Neural cell (in vitro differentiated cells): Measurements from ENCODE around the gene MYBPC2. TPM values are rescaled to one million over a fixed set of nuclear protein-coding genes. Genes with fewer than 3 reads are reported as not detected.
"Not testable (repeated sequence)": the region's sequence is repeated elsewhere in the genome, so short reads cannot be mapped to it uniquely, and the experiment has no call there.

Source experiments
- H2AFZ ChIP-seq: fragments of 200-600, 300-800 bp; sonication (generic), shearing (Covaris generic); 2 replicates; pipeline ENCODE4 v1.6.0; 2014; ENCODE audit warnings: low read depth, mild to moderate bottlenecking, antibody characterized with exemption, low read length, moderate library complexity
- H3F3A ChIP-seq: fragments of 200-600 bp; shearing (Covaris generic); 2 replicates; pipeline ENCODE4 v1.6.1; 2016; ENCODE audit warnings: mild to moderate bottlenecking, moderate library complexity, mixed read lengths, antibody characterized with exemption, low read length; ENCODE audit not compliant: insufficient read depth, poor library complexity, severe bottlenecking
- H3K27ac ChIP-seq: fragments of 200-600, 300-800 bp; sonication (generic), shearing (Covaris generic); 2 replicates; pipeline ENCODE4 v1.5.1; 2014; ENCODE audit warnings: mild to moderate bottlenecking, low read length, moderate library complexity
- H3K27me3 ChIP-seq: fragments of 300-800, 200-600 bp; sonication (generic), shearing (Covaris generic); 2 replicates; pipeline ENCODE4 v1.6.0; 2014; ENCODE audit warnings: mild to moderate bottlenecking, low read depth, low read length, moderate library complexity; ENCODE audit not compliant: insufficient read depth
- H3K36me3 ChIP-seq: fragments of 300-800, 200-600 bp; sonication (generic), shearing (Covaris generic); 2 replicates; pipeline ENCODE4 v1.5.1; 2014; ENCODE audit warnings: mild to moderate bottlenecking, antibody characterized with exemption, low read length, moderate library complexity; ENCODE audit not compliant: insufficient read depth
- H3K4me2 ChIP-seq: fragments of 300-800, 200-600 bp; sonication (generic), shearing (Covaris generic); 2 replicates; pipeline ENCODE4 v1.6.0; 2014; ENCODE audit warnings: mild to moderate bottlenecking, low read length
- H3K4me3 ChIP-seq: fragments of 300-800, 200-600 bp; sonication (generic), shearing (Covaris generic); 2 replicates; pipeline ENCODE4 v1.5.1; 2014; ENCODE audit warnings: mild to moderate bottlenecking, low read length, moderate library complexity
- H3K79me2 ChIP-seq: fragments of 200-600 bp; shearing (Covaris generic); replicated peaks from 2 replicates; pipeline ENCODE4 v1.6.0; 2014; ENCODE audit warnings: mild to moderate bottlenecking, low read length, moderate library complexity; ENCODE audit not compliant: insufficient read depth
- H3K9ac ChIP-seq: fragments of 300-800, 200-600 bp; sonication (generic), shearing (Covaris generic); 2 replicates; pipeline ENCODE4 v1.6.1; 2016; ENCODE audit warnings: mild to moderate bottlenecking, low read length, mixed read lengths
- H3K9me2 ChIP-seq: fragments of 200-600 bp; shearing (Covaris generic); 2 replicates; pipeline ENCODE4 v1.6.1; 2016; ENCODE audit warnings: mild to moderate bottlenecking, low read length, mixed read lengths; ENCODE audit not compliant: insufficient read depth
- H3K9me3 ChIP-seq: fragments of 200-600, 300-800 bp; sonication (generic), shearing (Covaris generic); 2 replicates; pipeline ENCODE4 v1.6.1; 2016; ENCODE audit warnings: mild to moderate bottlenecking, mixed run types, low read length, moderate library complexity, mixed read lengths
- H4K20me1 ChIP-seq: fragments of 200-600 bp; shearing (Covaris generic); 2 replicates; pipeline ENCODE4 v1.6.1; 2016; ENCODE audit warnings: mild to moderate bottlenecking, mixed run types; ENCODE audit not compliant: insufficient read depth
- EP300 ChIP-seq: fragments of 450-650 bp; conservative IDR thresholded peaks from 2 replicates; pipeline ENCODE4 v1.6.1; 2014; ENCODE audit warnings: antibody characterized with exemption, mild to moderate bottlenecking, moderate library complexity; ENCODE audit not compliant: poor library complexity, severe bottlenecking
- EZH2 ChIP-seq: fragments of 200-600, 300-800 bp; shearing (Covaris generic), sonication (generic); IDR thresholded peaks from 2 replicates; pipeline ENCODE4 v1.6.1; 2014; ENCODE audit warnings: antibody characterized with exemption, low read length, borderline replicate concordance, mild to moderate bottlenecking; ENCODE audit not compliant: insufficient read depth, poor library complexity, severe bottlenecking
- MXI1 ChIP-seq: fragments of 450-650 bp; conservative IDR thresholded peaks from 2 replicates; pipeline ENCODE4 v1.6.1; 2014; ENCODE audit warnings: antibody characterized with exemption, mild to moderate bottlenecking; ENCODE audit not compliant: poor library complexity, severe bottlenecking
- POLR2AphosphoS5 ChIP-seq: IDR thresholded peaks from 2 replicates; pipeline ENCODE4 v1.6.1; 2012
- RAD21 ChIP-seq: fragments of 450-650 bp; conservative IDR thresholded peaks from 2 replicates; pipeline ENCODE4 v1.6.1; 2014; ENCODE audit warnings: antibody characterized with exemption, mild to moderate bottlenecking, moderate library complexity
- SMC3 ChIP-seq: fragments of 450-650 bp; conservative IDR thresholded peaks from 2 replicates; pipeline ENCODE4 v1.6.1; 2014; ENCODE audit warnings: antibody characterized with exemption, mild to moderate bottlenecking, moderate library complexity; ENCODE audit not compliant: poor library complexity
- TAF1 ChIP-seq: IDR thresholded peaks from 2 replicates; pipeline ENCODE4 v1.6.1; 2012; ENCODE audit warnings: low read depth
- polyA plus RNA-seq: library from polyadenylated mRNA; depleted of rRNA; stranded (reverse); fragments of >200 nt; gene quantifications from 2 replicates; pipeline ENCODE4 v1.2.3, GENCODE V29; 2014
- TF ChIP-seq, protein P1 (sequence below): IDR thresholded peaks from 2 replicates; pipeline ENCODE4 v1.6.1; 2012; ENCODE audit warnings: borderline replicate concordance
- TF ChIP-seq, protein P2 (sequence below): fragments of 450-650 bp; IDR thresholded peaks from 2 replicates; pipeline ENCODE4 v1.5.1; 2014; ENCODE audit warnings: antibody characterized with exemption, mild to moderate bottlenecking, moderate library complexity; ENCODE audit not compliant: poor library complexity, severe bottlenecking

Gene MYBPC2
- polyA plus RNA-seq, 1 donor from 2014 or later: not detected

DNA sequence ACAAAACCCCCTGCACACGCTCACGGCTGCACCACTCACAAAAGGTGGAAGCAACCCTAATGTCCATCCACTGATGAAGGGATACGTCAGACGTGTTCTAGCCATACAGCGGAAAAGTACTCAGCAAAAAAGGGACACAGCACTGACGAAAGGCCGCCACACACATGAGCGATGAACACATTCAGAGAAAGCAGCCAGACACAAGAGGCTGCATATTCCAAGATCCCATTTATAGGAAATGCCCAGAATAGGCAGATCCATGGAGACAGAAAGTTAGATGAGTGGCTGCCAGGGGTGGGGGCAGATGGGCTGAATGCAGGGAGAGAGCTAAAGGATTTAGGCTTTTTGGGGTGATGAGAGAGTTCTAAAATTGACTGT lies 44.8 kb upstream of the MYBPC2 start:
- Histone ChIP-seq H2AFZ (no peak overlapping the region), H3K4me2 (no peak overlapping the region), H3K27ac (no peak overlapping the region), H3K79me2 (no peaks in the 10 kb centered on the region), H4K20me1 (no peaks in the 10 kb centered on the region), H3K27me3 (no peaks in the 10 kb centered on the region), H3K4me3 (no peak overlapping the region), H3K9me2 (no peaks in the 10 kb centered on the region), H3K9me3 (no peaks in the 10 kb centered on the region), H3K9ac (no peak overlapping the region), H3K36me3 (no peaks in the 10 kb centered on the region), H3F3A (peaks cover 4% of the 10 kb centered on the region)
- TF ChIP-seq EP300 (no peak), EZH2 (no peak), SMC3 (no peak), TAF1 (no peak), RAD21 (no peak), MXI1 (no peak), POLR2AphosphoS5 (no peak)
- TF ChIP-seq, protein P1, sequence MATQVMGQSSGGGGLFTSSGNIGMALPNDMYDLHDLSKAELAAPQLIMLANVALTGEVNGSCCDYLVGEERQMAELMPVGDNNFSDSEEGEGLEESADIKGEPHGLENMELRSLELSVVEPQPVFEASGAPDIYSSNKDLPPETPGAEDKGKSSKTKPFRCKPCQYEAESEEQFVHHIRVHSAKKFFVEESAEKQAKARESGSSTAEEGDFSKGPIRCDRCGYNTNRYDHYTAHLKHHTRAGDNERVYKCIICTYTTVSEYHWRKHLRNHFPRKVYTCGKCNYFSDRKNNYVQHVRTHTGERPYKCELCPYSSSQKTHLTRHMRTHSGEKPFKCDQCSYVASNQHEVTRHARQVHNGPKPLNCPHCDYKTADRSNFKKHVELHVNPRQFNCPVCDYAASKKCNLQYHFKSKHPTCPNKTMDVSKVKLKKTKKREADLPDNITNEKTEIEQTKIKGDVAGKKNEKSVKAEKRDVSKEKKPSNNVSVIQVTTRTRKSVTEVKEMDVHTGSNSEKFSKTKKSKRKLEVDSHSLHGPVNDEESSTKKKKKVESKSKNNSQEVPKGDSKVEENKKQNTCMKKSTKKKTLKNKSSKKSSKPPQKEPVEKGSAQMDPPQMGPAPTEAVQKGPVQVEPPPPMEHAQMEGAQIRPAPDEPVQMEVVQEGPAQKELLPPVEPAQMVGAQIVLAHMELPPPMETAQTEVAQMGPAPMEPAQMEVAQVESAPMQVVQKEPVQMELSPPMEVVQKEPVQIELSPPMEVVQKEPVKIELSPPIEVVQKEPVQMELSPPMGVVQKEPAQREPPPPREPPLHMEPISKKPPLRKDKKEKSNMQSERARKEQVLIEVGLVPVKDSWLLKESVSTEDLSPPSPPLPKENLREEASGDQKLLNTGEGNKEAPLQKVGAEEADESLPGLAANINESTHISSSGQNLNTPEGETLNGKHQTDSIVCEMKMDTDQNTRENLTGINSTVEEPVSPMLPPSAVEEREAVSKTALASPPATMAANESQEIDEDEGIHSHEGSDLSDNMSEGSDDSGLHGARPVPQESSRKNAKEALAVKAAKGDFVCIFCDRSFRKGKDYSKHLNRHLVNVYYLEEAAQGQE: no peak
- TF ChIP-seq, protein P2, sequence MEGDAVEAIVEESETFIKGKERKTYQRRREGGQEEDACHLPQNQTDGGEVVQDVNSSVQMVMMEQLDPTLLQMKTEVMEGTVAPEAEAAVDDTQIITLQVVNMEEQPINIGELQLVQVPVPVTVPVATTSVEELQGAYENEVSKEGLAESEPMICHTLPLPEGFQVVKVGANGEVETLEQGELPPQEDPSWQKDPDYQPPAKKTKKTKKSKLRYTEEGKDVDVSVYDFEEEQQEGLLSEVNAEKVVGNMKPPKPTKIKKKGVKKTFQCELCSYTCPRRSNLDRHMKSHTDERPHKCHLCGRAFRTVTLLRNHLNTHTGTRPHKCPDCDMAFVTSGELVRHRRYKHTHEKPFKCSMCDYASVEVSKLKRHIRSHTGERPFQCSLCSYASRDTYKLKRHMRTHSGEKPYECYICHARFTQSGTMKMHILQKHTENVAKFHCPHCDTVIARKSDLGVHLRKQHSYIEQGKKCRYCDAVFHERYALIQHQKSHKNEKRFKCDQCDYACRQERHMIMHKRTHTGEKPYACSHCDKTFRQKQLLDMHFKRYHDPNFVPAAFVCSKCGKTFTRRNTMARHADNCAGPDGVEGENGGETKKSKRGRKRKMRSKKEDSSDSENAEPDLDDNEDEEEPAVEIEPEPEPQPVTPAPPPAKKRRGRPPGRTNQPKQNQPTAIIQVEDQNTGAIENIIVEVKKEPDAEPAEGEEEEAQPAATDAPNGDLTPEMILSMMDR: no peak

DNA sequence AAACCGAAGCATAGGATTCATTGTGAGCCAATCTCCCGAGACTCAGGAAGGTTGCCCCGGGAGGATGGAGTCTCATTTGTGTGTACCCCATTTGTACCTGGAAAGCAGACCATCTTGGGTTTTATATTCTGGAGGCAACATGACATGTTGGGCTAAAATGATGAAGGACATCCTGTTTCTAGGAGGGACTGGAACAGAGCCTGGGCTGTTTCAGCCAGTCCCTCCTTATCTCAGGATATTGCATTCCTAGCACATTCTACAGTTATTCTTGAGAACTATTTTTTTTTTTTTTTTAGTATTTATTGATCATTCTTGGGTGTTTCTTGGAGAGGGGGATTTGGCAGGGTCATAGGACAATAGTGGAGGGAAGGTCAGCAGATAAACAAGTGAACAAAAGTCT lies 42.4 kb upstream of the MYBPC2 start:
- not testable (repeated sequence) for H3K9ac ChIP-seq, H3K4me3 ChIP-seq, H3K4me2 ChIP-seq, H3K27me3 ChIP-seq, H3K9me2 ChIP-seq, H4K20me1 ChIP-seq, H3K27ac ChIP-seq, H3K36me3 ChIP-seq, H2AFZ ChIP-seq, H3K79me2 ChIP-seq, H3F3A ChIP-seq, H3K9me3 ChIP-seq

DNA sequence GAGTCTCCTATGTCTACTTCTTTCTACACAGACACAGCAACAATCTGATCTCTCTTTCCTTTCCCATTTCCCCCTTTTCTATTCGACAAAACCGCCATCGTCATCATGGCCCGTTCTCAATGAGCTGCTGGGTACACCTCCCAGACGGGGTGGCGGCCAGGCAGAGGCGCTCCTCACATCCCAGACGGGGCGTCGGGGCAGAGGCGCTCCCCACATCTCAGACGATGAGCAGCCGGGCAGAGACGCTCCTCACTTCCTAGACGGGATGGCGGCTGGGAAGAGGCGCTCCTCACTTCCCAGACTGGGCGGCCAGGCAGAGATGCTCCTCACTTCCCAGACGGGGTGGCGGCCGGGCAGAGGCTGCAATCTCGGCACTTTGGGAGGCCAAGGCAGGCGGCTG lies 41.7 kb upstream of the MYBPC2 start:
- H3K79me2 ChIP-seq, H3F3A ChIP-seq, H3K4me3 ChIP-seq, H3K27me3 ChIP-seq, H3K9me2 ChIP-seq, H4K20me1 ChIP-seq, H3K36me3 ChIP-seq, H2AFZ ChIP-seq, H3K9me3 ChIP-seq, H3K4me2 ChIP-seq, H3K27ac ChIP-seq, H3K9ac ChIP-seq: not testable (repeated sequence)
